NCI-H2029 treated with DMSO at 0.1 percent for 48 hours (cell line): ENCODE data around the gene RAB26.
"Not testable (repeated sequence)": the region's sequence is repeated elsewhere in the genome, so short reads cannot be mapped to it uniquely, and the experiment has no call there.

Experiments
- DNase-seq: peaks from one replicate; lab custom pipeline; 2025; lab: John Stamatoyannopoulos, UW

RAB26 gene

DNA sequence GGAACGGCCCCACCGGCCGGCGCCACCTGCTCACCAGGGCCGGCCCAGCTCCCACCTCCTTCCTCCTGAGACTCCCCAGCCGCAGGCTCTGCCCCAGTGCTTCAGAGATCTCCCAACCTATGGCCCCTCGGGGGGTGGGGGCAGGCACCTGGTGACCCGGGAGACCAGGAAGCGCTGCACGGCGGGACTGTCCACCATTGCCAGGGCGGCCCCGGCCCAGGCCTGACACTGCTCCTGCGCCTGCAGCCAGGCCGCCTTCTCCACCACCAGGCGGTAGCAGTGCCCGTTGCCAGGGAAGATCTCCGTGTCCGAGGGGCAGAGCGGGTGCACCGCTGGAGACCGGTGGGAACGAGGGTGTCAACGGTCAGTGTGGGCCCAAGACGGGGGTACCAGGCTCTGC lies 31.1 kb upstream of the RAB26 start:
- not testable (repeated sequence) for DNase-seq

DNA sequence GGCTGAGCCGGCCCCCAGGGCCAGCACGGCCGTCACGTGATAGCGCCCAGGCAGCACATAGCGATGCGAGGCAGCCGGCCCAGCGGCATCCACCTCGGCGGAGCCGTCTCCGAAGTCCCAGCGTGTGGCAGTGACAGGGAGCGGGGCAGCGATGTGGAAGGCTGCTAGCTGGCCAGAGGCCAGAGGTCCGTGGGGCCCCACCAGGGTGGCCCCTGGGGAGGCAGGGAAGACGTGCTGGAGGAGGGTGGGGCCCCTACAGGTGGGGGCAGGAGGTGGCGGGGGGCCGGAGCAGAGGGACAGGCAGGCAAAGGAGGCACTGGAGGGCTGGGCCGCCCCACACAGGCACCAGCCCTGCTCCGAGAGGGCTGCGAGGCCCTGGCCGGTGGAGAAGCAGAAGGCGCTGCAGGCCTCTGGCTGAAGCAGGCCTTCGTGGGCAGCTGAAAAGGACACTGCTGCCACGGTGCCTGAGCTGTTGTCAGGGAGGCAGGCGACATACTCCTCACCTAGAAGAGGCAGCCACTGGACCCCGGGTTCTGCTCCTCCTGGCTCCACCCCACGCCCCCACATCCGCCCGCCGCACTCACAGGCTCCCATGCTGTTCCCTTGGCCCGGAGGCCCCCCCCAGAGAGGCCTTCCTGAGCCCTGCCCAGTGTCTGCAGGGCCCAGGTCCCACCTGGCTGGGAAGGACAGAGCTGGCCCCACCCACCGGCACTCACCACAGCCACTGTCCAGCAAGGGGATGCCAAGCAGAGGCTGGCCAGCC lies 30.3 kb upstream of the RAB26 start:
- not testable (repeated sequence) for DNase-seq

DNA sequence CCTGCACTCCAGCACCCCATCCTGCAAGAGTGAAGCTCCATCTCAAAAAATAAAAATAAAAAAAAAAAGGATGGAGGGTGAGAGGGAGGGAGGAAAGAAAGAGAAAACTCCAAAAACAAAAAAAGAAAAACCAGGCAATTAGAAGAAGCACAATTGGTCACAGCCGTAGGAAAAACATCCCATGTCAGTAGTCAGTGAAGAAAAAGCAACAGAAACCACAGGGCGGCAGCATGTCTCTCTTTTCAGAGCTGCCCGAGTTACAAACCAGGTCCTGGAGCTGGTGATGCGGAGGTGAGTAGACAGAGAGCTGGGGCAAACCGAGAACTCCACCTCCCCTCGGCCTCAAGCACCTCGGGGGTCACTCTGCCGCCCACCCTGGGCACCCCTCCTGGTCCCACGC lies 27.1 kb upstream of the RAB26 start:
- not testable (repeated sequence) for DNase-seq

DNA sequence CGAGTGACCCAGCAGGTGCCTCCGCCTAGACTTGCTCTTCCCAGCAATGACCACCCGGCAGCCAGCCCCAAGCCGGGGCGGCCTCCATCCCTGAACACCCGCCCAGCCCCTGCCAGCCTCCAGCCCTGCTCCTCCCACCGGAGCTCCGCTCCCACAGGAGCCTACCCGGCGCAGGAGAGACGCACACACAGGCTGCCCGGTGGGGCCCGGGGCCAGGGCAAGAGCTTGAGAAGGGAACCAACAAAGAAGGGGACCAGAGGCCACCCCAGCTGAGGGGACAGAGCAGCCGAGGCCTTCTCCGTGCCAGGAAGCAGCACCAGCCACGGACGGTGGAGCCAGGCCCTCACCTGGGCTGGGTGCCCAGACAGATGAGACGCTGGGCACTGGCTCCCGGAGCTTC lies 26.6 kb upstream of the RAB26 start:
- no peak for DNase-seq

DNA sequence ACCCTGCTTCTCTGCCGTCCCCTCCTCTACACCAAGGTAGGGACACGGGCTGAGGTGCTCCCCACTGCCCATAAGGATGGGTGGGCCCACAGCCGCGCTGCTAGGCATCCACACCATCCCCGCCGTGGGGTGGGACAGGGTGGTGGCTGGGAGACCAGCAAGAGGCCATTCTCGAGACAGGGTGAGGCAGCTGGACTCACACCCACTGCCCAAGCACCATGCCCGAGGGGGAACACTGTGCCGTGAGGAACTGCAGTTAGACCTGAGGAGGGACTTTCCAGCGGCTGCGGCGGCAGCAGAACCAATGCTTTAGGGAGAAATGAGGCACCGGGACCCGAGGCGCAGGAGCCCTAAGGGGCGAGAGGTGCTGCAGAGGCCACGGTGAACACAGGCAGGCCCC lies 26.0 kb upstream of the RAB26 start:
- DNase-seq: no peak

DNA sequence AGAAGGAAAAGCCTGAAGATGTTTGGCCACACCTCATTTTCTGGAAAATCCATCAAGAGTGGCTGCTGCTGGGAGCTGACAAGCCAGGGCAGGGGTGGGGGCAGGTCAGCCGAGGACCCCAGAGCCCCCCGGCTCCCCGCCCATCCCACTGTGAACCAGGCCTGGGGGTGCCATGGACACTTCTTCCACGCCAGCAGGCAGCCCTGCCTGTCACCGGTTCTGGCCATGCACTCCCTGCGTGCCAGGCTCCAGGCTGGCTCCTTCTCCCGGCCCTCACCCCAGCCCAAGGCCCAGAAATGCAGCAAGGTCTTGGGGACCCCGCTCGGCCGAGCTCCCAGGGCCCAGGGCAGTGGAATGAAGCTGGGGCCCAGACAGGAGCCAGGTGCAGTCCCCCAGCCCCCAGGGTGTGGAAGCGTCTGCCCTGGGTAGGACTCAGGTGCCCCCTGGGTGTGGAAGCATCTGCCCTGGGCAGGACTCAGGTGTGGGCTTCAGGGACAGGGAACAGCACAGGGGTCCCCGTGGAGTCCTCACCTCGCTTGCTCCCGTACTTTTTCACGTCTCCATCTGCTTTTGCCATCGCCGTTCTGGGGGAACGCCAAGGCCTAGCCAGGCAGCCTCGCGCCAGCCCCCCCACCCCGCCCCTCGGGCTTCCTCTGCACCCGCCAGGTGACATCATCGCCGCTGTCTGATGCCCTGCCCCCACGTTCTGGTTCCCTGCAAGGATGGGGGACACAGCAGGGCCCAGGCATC lies 25.3 kb upstream of the RAB26 start:
- DNase-seq: not testable (repeated sequence)

DNA sequence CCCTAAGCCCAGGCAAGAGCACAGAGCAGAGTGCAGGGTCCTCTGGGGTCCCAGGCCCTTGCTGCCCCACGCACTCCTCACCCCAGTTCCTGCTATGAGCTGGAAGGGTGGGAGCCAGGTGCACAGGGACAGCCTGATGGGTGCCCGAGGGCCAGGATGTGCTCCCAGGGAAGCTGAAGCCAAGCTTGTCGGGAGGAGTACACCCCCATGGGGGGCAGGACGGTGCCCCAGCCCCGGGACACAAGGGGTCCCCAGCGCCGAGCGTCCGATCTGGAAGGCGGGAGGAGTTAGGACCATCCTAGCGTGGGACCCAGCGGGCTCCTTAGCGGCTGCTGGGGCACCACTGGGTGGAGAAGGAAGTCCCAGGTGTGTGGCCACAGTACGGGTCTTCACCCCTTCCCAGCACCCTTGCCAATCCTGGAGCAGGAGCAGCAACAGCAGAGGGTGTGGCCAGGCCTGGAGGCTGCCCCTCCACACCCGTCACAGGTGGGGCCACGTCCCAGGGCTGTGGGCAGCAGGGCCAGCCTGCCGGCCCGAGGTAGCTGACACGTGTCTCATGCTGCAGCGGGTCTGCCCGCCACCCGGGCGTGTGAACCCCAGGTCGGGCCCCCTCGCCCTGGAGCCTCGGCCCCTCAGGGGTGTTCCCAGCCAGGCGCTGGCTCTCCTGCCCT lies 24.6 kb upstream of the RAB26 start:
- not testable (repeated sequence) for DNase-seq

DNA sequence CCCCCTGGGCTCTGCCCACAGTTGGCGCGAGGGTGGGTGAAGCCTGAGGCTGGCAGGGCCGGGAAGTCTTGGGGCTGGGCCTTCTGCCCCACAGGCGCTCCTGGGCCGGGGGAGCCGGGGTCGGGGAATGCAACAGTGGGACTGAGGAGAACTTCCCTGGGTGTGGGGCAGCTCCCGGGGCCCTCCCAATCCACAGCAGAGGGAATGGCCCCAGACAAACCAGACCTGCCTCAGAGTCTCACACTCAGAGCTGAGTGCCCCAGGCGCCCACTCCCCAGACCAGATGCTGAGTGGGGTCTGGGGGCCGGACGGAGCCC lies 24.1 kb upstream of the RAB26 start:
- not testable (repeated sequence) for DNase-seq

DNA sequence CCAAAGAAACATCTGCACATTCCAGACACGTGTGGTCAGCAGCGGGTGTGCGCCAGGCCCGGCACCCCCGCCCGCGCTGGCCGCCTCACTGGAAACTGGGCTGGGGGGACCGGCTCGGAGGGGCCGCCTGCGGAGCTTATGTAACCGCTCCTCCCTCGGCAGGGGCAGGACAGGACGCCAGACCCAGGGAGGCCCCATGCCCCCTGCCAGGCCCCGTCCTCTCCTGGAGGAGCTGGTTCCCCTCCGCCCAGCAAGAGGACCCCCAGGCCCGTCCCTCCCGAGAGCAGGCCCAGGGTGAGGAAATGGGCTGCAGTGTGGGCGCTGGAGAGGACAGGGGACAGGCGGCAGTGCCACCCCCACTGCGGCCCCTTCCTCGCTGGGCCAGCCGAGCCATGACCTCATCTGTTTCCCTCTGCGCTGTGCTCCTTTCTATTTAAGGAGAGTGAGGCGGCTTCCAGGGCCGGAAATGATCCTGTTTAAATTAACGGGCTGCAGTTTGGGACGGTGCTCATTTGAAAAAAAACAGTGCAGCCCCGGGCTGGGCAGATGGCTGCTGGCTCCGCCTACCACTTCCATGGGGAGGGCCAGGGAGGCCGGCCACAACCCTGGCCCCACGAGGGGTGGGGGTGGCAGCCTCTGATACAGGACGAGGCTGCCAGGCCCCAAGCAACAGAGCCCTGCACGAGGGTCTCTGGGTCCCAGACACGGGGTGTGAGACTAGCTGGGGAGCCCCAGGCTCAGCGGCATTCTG lies 23.6 kb upstream of the RAB26 start:
- not testable (repeated sequence) for DNase-seq

DNA sequence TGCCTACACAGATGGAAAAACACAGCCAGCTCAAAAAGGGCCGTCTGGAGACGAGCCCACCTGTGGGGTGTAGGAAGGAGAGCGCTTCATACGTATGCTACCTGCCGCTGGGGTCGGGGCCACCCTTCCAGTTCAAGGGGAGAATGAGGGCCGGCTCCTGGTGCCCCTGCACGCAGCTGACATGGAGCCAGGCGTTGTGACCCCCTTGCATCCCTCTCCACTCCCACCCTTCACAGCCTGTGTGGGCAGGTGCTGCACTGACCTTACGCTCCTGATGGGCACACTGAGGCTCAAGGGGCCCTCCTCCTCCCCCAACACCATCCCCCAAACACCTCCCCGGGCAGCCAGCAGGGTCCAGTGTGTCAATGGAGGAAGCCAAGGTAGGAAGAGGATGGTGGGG lies 22.8 kb upstream of the RAB26 start:
- not testable (repeated sequence) for DNase-seq

DNA sequence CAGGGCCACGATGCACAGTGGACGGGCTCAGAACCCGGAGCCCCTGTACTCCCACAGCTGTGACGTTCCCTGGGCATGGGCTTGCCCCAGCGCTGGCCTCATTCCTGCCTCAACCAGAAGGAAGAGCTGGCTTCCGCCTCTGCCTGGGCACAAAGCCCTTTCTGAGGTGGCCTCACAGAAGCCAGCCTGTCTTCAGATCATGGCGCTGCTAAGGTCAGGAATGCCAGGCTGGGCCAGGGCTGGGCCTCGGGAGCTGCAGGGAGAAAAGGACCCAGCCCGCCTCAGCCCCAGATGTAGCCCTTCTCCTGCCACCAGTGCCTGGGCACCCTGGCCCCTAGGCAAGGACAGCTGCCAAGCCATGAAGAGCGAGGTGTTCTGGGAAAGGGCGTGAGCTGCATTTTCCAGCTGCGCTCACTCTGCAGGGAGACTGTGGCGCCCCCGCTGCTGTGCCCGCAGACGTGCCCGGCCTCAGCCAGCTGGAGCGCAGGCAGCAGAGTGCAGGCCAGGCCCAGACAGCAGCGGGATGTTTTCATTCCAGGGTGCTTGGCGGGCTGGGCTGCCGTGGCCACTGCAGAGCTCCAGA lies 22.2 kb upstream of the RAB26 start:
- DNase-seq: not testable (repeated sequence)

DNA sequence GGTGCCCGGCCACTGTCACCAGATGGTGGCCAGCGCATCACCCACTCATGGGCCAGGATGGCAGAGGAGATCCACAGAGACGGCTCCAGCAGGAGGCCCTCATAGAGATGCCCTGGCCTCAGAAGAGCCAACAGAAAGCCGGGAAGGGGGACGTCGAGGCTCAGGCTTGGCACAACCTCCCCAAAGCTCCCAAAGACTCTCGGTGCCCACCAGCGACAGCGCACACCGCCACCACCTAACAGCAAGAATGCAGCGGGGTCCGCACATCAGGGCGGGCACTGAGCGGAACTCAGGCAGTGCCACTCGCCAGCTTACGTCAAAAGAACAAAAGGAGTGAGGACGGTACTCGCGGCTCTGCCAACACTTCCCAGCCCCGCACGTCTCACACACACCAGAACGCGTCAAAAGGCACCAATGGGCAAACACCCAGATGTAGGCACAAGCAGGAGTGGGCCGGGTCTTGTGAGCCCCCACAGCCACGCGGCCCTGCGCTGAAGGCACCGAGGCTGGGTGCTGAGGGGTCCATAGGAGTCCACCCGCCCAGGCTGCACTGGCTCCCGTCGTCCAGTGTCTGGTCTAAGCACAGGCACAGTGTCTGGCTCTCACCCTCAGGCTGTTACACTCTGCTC lies 21.4 kb upstream of the RAB26 start:
- not testable (repeated sequence) for DNase-seq

DNA sequence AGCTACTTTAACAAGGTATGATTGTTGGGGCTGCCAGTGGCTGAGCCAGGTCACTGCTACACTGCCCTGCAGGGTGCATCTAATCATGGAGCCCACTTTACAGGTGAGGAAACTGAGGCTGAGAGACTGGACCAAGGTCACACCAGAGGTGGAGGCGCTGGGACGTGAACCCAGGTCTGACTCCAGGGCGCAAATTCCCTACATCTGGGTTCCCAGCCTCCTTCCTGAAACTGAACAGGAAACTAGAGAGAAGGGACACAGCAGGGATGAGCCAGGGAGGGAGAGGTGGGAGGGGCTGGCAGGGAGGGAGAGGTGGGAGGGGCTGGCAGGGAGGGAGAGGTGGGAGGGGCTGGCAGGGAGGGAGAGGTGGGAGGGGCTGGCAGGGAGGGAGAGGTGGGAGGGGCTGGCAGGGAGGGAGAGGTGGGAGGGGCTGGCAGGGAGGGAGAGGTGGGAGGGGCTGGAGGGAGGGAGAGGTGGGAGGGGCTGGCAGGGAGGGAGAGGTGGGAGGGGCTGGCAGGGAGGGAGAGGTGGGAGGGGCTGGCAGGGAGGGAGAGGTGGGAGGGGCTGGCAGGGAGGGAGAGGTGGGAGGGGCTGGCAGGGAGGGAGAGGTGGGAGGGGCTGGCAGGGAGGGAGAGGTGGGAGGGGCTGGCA lies 20.7 kb upstream of the RAB26 start:
- not testable (repeated sequence) for DNase-seq

DNA sequence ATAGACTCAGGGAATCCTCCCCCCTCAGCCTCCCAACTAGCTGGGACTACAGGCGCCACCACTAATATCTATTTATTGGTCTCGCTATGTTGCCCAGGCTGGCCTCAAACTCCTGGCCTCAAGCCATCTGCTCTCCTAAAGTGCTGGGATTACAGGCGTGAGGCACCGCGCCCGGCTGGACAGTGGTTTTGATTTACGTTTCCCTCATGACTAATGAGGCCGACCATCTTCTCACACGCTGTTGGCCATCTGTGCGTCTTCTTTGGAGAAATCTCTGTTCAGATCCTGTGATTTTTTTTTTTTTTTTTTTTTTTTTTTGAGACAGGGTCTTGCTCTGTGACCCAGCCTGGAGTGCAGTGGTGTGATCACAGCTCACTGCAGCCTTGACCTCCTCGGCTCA lies 19.2 kb upstream of the RAB26 start:
- DNase-seq: not testable (repeated sequence)

DNA sequence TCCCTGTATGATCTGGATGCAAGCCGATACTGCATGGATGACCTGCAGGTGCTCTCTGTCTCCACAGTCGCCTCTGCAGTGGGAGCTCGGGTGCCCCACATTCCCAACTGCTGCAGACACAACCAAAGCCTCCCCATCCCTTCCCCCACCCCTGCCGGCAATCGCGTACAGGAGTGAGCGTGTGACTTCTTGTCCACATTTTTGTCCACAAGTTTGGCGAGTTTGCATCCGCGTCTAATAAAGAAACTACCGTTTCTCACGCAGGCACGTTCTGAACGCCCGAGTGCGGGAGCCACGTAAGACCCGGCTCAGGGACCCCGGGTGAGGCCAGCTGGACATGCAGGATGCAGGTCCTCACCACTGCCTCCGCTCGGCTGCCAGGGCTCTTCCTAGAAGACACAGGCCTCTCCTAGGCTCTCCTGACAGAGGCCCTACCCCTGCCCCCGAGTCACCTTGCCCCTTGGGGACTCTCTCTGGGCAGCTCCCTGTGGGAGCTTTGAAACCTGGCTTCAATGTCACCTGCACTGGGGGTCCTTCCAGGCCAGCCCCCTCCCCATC lies 18.5 kb upstream of the RAB26 start:
- DNase-seq: not testable (repeated sequence)

DNA sequence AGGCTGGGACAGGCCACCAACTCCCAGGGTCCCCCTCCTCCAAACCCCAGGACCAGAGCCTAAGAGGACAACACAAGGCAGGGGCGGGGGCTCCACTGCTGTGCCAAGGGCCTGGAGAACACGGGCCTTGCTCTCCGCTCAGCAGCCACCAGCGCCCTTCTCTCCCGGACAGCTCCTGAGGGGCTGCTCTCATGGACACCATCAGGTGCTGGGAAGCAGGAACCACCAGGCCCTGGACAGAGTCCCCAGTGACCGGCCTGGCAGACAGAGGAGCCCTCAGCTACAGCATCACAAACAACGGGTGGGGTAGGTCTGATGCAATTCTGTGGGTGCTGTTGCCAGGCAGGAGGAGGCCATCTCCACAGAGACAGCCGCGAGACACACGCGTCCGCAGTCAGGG lies 14.6 kb upstream of the RAB26 start:
- not testable (repeated sequence) for DNase-seq

DNA sequence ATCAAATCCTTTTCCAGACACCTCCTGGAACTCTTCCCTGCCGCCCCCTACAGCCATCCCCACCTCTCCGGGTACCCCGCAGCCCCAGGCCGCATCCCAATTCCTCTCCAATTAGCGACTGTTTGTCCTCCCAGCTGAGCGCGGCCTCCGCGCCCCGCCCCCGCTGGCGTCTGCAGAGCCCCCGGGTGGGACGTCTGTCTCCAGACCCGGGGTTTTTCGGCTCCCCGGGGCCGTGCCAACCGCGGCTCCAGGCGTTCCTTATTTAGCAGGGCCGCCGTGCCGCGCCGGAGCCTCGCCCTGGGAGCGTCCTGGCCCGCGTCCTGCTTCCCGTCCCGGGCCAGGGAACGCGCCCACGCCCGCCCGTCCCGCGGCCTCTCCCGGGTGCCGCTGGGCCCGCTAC lies 13.4 kb upstream of the RAB26 start:
- not testable (repeated sequence) for DNase-seq

DNA sequence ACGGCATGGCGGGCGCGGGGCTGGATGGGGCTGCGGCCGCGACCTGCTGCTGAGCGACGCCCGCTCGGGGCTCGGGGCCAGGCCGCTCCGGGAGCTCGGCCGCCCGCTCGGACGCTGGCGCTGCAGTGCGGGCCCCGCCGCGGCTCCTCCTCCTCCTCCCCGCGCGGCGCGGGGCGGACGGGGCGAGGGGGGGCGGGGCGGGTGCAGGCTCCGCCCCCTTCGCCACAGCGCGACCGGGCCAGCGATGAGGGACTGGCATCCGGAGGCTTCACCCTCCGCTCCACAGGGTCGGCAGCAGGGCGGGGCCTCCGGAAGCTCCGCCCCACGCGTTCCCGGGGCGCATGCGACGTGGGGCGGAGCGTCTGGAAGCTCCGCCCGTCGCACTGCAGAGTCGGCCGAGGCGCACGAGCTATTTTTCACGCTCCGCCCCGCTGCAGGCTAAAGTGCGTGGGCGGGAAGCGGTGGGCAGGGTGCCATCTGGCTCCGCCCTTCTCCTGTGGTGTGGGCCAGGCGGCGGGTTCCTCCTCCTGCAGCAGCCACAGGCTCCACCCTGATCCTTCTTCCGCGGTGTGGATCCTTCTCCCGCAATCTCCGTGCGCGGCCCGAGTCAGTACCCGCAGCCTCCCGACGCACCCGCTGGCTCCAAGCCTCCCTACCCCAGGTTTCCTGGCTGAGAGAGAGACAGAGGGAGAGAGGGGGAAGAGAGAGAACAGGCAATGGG lies 12.5 kb upstream of the RAB26 start, which contains the start of gene PKD1:
TSS of gene PKD1 (minus strand) at position 129 of the 721 bp plus-strand sequence. CDS start 209 bp downstream, outside the sequence.
- not testable (repeated sequence) for DNase-seq
